OCI-LY7 (cell line): ENCODE measurements around the gene KANSL3.

Experiments used
- CTCF ChIP-seq: fragments of 200-600 bp; sonication (generic); conservative IDR thresholded peaks from 2 replicates; pipeline ENCODE4 v1.5.1; 2014; ENCODE audit warnings: mild to moderate bottlenecking, antibody characterized with exemption, low read length, moderate library complexity, mixed read lengths
- EZH2phosphoT487 ChIP-seq: fragments of 200-600 bp; sonication (generic); IDR thresholded peaks from 2 replicates; pipeline ENCODE4 v1.6.1; 2018; ENCODE audit warnings: low read depth, borderline replicate concordance, mild to moderate bottlenecking, mixed run types, antibody characterized with exemption, low read length, moderate library complexity, mixed read lengths

GRCh38 chr2:96679848-96680247 lies 41.7 kb upstream of the KANSL3 start:
- TF ChIP-seq CTCF, result no peak
- TF ChIP-seq EZH2phosphoT487, result no peak
